Ishikawa (cell line): ENCODE data around the gene SESN2.

Source experiments
- CEBPB ChIP-seq: IDR thresholded peaks from 2 replicates; pipeline ENCODE4 v1.6.1; 2012
- CREB1 ChIP-seq: IDR thresholded peaks from 2 replicates; pipeline ENCODE4 v1.6.1; 2012; ENCODE audit warnings: low read depth
- EGR1 ChIP-seq: IDR thresholded peaks from 2 replicates; pipeline ENCODE4 v1.6.1; 2012
- EP300 ChIP-seq: IDR thresholded peaks from 2 replicates; pipeline ENCODE4 v1.6.1; 2012; ENCODE audit warnings: borderline replicate concordance
- FOXM1 ChIP-seq: IDR thresholded peaks from 2 replicates; pipeline ENCODE4 v1.6.1; 2012; ENCODE audit warnings: low read depth, borderline replicate concordance
- NFIC ChIP-seq: IDR thresholded peaks from 2 replicates; pipeline ENCODE4 v1.6.1; 2012
- RAD21 ChIP-seq: IDR thresholded peaks from 2 replicates; pipeline ENCODE4 v1.6.1; 2012; ENCODE audit warnings: low read depth
- REST ChIP-seq: IDR thresholded peaks from 2 replicates; pipeline ENCODE4 v1.6.1; 2012; ENCODE audit warnings: low read depth, mild to moderate bottlenecking
- TAF1 ChIP-seq: IDR thresholded peaks from 2 replicates; pipeline ENCODE4 v1.6.1; 2012; ENCODE audit warnings: low read depth, mild to moderate bottlenecking
- TCF12 ChIP-seq: IDR thresholded peaks from 2 replicates; pipeline ENCODE4 v1.6.1; 2012; ENCODE audit warnings: low read depth
- TEAD4 ChIP-seq: IDR thresholded peaks from 2 replicates; pipeline ENCODE4 v1.6.1; 2012
- USF1 ChIP-seq: IDR thresholded peaks from 2 replicates; pipeline ENCODE4 v1.6.1; 2012
- YY1 ChIP-seq: IDR thresholded peaks from 2 replicates; pipeline ENCODE4 v1.6.1; 2012; ENCODE audit warnings: low read depth
- ZBTB7A ChIP-seq: IDR thresholded peaks from 2 replicates; pipeline ENCODE4 v1.6.1; 2012; ENCODE audit warnings: low read depth
- TF ChIP-seq, protein P1 (sequence below): IDR thresholded peaks from 2 replicates; pipeline ENCODE4 v1.6.1; 2012

SESN2 gene

GRCh38 chr1:28326515-28326914 is 67.2 kb downstream of the SESN2 start:
- TF ChIP-seq RAD21 (no peak), TEAD4 (no peak), YY1 (no peak), EGR1 (no peak), TCF12 (no peak), ZBTB7A (no peak), FOXM1 (no peak), REST (no peak), NFIC (no peak), EP300 (no peak), CEBPB (no peak)
- TF ChIP-seq, protein P1, sequence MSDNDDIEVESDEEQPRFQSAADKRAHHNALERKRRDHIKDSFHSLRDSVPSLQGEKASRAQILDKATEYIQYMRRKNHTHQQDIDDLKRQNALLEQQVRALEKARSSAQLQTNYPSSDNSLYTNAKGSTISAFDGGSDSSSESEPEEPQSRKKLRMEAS, result no peak

DNA sequence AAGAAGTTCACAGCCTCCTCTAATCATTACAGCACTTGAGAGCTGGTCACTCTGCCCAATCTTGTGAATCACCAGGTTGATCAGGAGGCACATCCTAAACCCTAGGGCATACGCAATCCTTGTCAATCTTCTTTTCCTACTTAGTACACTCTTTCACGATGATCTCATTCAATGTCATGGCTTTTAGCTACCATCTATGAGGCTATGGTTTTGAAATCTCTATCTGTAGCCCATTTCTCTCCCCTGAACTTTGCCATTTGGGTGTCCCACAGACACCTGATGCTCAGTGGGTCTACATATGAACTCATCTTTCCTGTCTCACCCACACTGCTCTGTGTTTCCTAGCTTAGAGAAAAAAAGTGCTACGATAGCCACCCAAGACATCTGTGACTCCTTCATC is 67.7 kb downstream of the SESN2 start:
- TF ChIP-seq TCF12 (no peak), TAF1 (no peak), REST (no peak), EGR1 (no peak), ZBTB7A (no peak), CREB1 (no peak), TEAD4 (no peak), YY1 (no peak), RAD21 (no peak), CEBPB (no peak), EP300 (no peak), FOXM1 (no peak), NFIC (no peak), USF1 (no peak)
- TF ChIP-seq, protein P1, result no peak

DNA sequence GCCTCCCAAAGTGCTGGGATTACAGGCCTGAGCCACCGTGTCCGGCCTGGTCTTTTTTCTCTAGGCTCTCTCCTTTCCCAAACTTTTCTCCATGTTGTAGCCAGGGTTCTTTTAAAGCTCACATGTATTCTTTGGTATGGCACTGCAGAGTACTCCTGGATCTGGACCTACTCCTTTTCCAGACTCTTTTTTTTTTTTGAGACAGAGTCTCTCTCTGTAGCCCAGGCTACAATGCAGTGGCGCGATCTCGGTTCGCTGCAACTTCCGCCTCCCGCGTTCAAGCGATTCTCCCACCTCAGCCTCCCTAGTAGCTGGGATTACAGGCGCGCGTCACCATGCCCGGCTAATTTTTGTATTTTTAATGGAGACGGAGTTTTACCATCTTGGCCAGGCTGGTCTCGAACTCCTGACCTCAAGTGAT is 68.9 kb downstream of the SESN2 start:
- TF ChIP-seq TCF12 (no peak), TEAD4 (no peak), CREB1 (no peak), NFIC (no peak), FOXM1 (no peak), REST (no peak), TAF1 (no peak), USF1 (no peak), EP300 (no peak), RAD21 (no peak)
- TF ChIP-seq, protein P1, result no peak

DNA sequence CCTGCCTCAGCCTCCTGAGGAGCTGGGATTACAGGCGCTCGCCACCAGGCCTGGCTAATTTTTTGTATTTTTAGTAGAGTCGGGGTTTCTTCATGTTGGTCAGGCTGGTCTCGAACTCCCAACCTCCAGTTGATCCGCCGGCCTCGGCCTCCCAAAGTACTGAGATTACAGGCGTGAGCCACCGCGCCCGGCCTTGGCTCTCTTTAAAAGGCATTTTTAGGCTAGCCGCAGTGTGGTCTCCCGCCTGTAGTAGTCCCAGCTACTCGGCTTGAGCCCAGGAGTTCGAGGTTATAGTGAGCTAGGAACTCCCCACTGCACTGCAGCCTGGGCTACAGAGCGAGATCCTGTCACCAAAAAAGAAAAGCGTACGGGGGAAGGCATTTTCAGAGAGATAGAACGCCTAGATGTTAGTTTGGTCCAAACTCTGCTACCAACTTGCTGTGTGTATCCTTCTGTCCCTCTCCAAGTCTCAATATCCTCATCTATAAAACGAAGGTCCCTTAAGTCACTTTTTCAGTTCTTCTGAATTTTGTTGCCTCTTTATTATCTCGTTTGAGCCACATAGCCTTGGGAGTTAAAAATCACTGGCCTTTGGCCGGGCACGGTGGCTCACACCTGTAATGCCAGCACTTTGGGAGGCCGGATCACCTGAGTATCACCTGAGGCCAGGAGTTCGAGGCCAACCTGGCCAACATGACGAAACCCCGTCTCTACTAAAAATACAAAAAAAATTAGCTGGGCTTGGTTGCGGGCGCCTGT is 70.3 kb downstream of the SESN2 start:
- no peak for TF ChIP-seq TEAD4
- 0 out of 2 replicates have a peak, but pooled peaks have one; percentile 1 for TF ChIP-seq CEBPB
